ENCODE data around the gene DZIP1.

DNA sequence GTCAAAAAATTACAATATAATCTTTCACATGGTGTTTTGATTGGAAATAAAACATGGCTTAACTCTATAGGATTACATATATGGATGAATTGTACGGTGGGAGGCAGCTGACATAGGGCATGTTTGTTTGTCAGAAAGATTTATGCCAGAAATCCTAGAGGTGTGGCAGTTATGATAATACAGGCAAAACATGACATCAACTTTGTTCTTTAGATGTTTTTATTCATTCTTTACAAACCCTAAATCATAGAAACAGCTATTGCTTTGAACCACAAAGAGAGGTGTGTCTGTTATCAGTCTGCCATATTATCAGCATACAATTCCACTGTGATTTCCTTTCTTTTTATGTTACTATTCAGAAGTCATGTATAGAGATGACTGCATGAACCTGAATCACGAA, 100.2 kb downstream of the DZIP1 start:
- no peak for TF ChIP-seq EZH2 (IDR thresholded peaks at IDR 0.05; ENCODE audit: low read length)
- TF ChIP-seq, protein P1, sequence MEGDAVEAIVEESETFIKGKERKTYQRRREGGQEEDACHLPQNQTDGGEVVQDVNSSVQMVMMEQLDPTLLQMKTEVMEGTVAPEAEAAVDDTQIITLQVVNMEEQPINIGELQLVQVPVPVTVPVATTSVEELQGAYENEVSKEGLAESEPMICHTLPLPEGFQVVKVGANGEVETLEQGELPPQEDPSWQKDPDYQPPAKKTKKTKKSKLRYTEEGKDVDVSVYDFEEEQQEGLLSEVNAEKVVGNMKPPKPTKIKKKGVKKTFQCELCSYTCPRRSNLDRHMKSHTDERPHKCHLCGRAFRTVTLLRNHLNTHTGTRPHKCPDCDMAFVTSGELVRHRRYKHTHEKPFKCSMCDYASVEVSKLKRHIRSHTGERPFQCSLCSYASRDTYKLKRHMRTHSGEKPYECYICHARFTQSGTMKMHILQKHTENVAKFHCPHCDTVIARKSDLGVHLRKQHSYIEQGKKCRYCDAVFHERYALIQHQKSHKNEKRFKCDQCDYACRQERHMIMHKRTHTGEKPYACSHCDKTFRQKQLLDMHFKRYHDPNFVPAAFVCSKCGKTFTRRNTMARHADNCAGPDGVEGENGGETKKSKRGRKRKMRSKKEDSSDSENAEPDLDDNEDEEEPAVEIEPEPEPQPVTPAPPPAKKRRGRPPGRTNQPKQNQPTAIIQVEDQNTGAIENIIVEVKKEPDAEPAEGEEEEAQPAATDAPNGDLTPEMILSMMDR (optimal IDR thresholded peaks at IDR 0.05 in 1 of 3, IDR thresholded peaks at IDR 0.05 in 1 of 3, conservative IDR thresholded peaks at IDR 0.05 in 1 of 3; ENCODE audit: extremely low read depth in 1 of 3, insufficient read depth in 2 of 3, low read length in 3 of 3) = no peak
